ENCODE data around the gene OR10G8. TPM values are rescaled to one million over a fixed set of nuclear protein-coding genes. Genes with fewer than 3 reads are reported as not detected.

The OR10G8 gene
- total RNA-seq (2021; ENCODE audit: unreplicated experiment) (not detected), Bru-seq, nascent RNA (not detected), BruChase-seq, experiment 1, labeled RNA remaining after a 6-hour chase (not detected), BruChase-seq, experiment 2, labeled RNA remaining after a 2-hour chase (not detected)
- not detected in 2 replicates for polyA plus RNA-seq (2012)
- long read RNA-seq: 0 reads

GRCh38 chr11:124026498-124026897 is at the start of gene OR10G8:
TSS of gene OR10G8 (plus strand) at chr11:124026798. CDS start at chr11:124029623, 2,825 bp downstream.
- H2AFZ ChIP-seq (ENCODE audit: low read depth, low read length, poor library complexity, severe bottlenecking): no peak within 1 kb of the TSS
- no peak within 1 kb of the TSS for H3K9ac ChIP-seq (ENCODE audit: low read length)
- H3K4me2 ChIP-seq (ENCODE audit: low read length): no peak within 1 kb of the TSS
- no peak within 1 kb of the TSS for H3K27ac ChIP-seq (ENCODE audit: low read depth, low read length)
- no peaks in the 10 kb centered on the region for H3K4me1 ChIP-seq (ENCODE audit: control insufficient read depth in 1 of 2, insufficient read depth in 2 of 2, low read length in 2 of 2)
- H4K20me1 ChIP-seq (ENCODE audit: insufficient read depth): no peaks in the 10 kb centered on the region
- no peaks in the 10 kb centered on the region for H3K79me2 ChIP-seq (ENCODE audit: insufficient read depth, low read length)
- CTCF ChIA-PET: no interaction called here
- peaks cover 10% of the 10 kb centered on the region; the same call in 1 of the 2 replicates for H3K27me3 ChIP-seq (ENCODE audit: insufficient read depth, low read length)
- RAD21 ChIA-PET (ENCODE audit: low non-redundant PET in 1 of 2, low total read pairs in 2 of 2, uncharacterized antibody in 2 of 2, unreplicated experiment in 2 of 2): no interaction called here
- TF ChIP-seq ATF3 (IDR thresholded peaks at IDR 0.05): no peak
- no peak for TF ChIP-seq SIN3A (IDR thresholded peaks at IDR 0.05; ENCODE audit: low read depth)
- no peak for TF ChIP-seq YY1 (IDR thresholded peaks at IDR 0.05; ENCODE audit: extremely low read depth, insufficient replicate concordance, low read depth, low read length)
- TF ChIP-seq EZH2phosphoT487 (IDR thresholded peaks at IDR 0.05; ENCODE audit: borderline replicate concordance): no peak
- no peak for TF ChIP-seq EGR1 (IDR thresholded peaks at IDR 0.05; ENCODE audit: low read depth)
- no peak for TF ChIP-seq CEBPB (IDR thresholded peaks at IDR 0.05; ENCODE audit: low read depth)
- no peak for TF ChIP-seq CTCF (IDR thresholded peaks at IDR 0.05 in 2 of 3, conservative IDR thresholded peaks at IDR 0.05 in 1 of 3; ENCODE audit: borderline replicate concordance in 1 of 3, insufficient read depth in 1 of 3, low read depth in 2 of 3, low read length in 2 of 3)
- TF ChIP-seq SRF (IDR thresholded peaks at IDR 0.05; ENCODE audit: low read depth): no peak
- no peak for TF ChIP-seq ZNF274 (IDR thresholded peaks at IDR 0.05; ENCODE audit: low read depth, low read length)
- TF ChIP-seq ZBTB33 (IDR thresholded peaks at IDR 0.05; ENCODE audit: extremely low read depth, insufficient replicate concordance, low read length): no peak
- TF ChIP-seq ZFX (IDR thresholded peaks at IDR 0.05): no peak
- no peak for TF ChIP-seq FOSL1 (IDR thresholded peaks at IDR 0.05; ENCODE audit: low read depth)
- TF ChIP-seq JUND (IDR thresholded peaks at IDR 0.05): no peak
- no peak for TF ChIP-seq REST (IDR thresholded peaks at IDR 0.05; ENCODE audit: low read depth)
- no peak for TF ChIP-seq MAX (IDR thresholded peaks at IDR 0.05)
- TF ChIP-seq RAD21 (IDR thresholded peaks at IDR 0.05; ENCODE audit: low read depth): no peak
- no peak for TF ChIP-seq POLR2A (IDR thresholded peaks at IDR 0.05; ENCODE audit: borderline replicate concordance, extremely low read depth, insufficient read depth, insufficient read length)
- H3K9me2 ChIP-seq (ENCODE audit: insufficient read depth): no peaks in the 10 kb centered on the region
- no peaks in the 10 kb centered on the region for H3K9me3 ChIP-seq (ENCODE audit: control insufficient read depth in 1 of 2, insufficient read depth in 1 of 2, low read depth in 1 of 2, low read length in 2 of 2)
- DNase-seq (ENCODE audit: low read depth, low spot score): no peak
- no peak within 1 kb of the TSS for H3K4me3 ChIP-seq (replicated peaks in 1 of 2; ENCODE audit: low read depth in 1 of 2, low read length in 2 of 2)
- POLR2A ChIA-PET: no interaction called here
- no TSS peak for BruUV-seq (replicated peaks)
- no peak for ATAC-seq
- no peaks in the 10 kb centered on the region for H3K36me3 ChIP-seq (ENCODE audit: control insufficient read depth in 1 of 2, insufficient read depth in 2 of 2, low read length in 2 of 2)
- intact Hi-C loops (cut with micrococcal nuclease): no loop called here
